NAMALWA (cell line): Measurements from ENCODE around the gene TRIM48.
"Not testable (repeated sequence)": the region's sequence is repeated elsewhere in the genome, so short reads cannot be mapped to it uniquely, and the experiment has no call there.

Source experiments
- DNase-seq: peaks from one replicate; pipeline ENCODE4 v3.0.0-alpha.2; 2015; ENCODE audit warnings: low spot score

Gene TRIM48, protein sequence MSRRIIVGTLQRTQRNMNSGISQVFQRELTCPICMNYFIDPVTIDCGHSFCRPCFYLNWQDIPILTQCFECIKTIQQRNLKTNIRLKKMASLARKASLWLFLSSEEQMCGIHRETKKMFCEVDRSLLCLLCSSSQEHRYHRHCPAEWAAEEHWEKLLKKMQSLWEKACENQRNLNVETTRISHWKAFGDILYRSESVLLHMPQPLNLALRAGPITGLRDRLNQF

DNA sequence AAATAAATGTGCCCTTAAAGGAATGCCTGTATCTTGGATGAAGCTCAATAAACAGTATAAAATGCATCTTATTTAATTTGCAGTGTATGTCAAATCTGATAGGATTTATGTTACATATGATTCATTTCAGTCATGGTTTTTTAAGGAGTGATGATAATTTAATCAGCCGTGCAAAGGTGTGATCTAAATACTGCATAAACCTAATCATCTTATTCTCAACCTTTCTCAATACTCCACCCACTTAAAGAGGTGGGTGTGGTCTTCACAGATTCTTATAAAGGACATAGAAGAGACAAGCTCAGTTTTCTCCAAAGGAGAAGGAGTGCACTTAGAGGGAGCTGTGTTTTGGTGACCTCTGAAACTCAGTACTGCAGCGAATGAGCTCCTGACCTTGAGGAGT is at the start of gene TRIM48:
Gene TRIM48, plus strand, starts transcription at position 301 of the 400 bp plus-strand sequence. CDS start 113 bp downstream, outside the sequence.
- DNase-seq: not testable (repeated sequence)

DNA sequence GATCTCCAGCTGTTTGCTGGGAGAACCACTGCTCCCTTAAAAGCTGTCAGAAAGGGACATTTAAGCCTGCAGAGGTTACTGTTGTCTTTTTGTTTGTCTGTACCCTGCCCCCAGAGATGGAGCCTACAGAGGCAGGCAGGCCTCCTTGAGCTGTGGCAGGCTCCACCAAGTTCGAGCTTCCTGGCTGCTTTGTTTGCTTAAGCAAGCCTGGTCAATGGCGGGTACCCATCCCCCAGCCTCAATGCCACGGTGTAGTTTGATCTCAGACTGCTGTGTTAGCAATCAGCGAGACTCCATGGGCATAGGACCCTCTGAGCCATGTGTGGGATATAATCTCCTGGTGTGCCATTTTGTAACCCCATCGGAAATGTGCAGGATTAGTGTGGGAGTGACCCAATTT is 23.6 kb upstream of the TRIM48 start:
- DNase-seq: not testable (repeated sequence)

GRCh38 chr11:55263081-55263480 is 1.1 kb downstream of the TRIM48 start:
- no peak for DNase-seq
